Small intestine (tissue), 7 donors: ENCODE measurements around the gene EXT2. TPM values are rescaled to one million over a fixed set of nuclear protein-coding genes. Genes with fewer than 3 reads are reported as not detected.
A peak's percentile ranks its signal among the peaks of the same experiment; 100 is the strongest.

Source experiments
- DNase-seq, 2 donors: peaks; one replicate each; pipeline versions ENCODE4 v3.0.0 to v3.0.0-alpha.2; 2013
- FAIRE-seq: peaks from 2 replicates; lab custom pipeline; 2012; peaks lifted over from hg19 to GRCh38; lab: Jason Lieb, UNC
- H3K27ac ChIP-seq, 3 donors: one replicate each; pipeline ENCODE4 v1.5.1; 2013; ENCODE audit warnings: low read length in 2 of 3, mild to moderate bottlenecking in 2 of 3, control low read depth in 1 of 3, inconsistent platforms in 1 of 3, low read depth in 1 of 3, moderate library complexity in 1 of 3
- H3K27me3 ChIP-seq, 3 donors: one replicate each; pipeline ENCODE4 v1.6.1; 2013; ENCODE audit warnings: low read length in 3 of 3, inconsistent platforms in 1 of 3; ENCODE audit not compliant: control insufficient read depth in 3 of 3, insufficient read depth in 3 of 3
- H3K36me3 ChIP-seq, 3 donors: one replicate each; pipeline ENCODE4 v1.6.1; 2013; ENCODE audit warnings: low read length in 3 of 3, inconsistent platforms in 1 of 3, low read depth in 1 of 3, mild to moderate bottlenecking in 1 of 3, moderate library complexity in 1 of 3; ENCODE audit not compliant: control insufficient read depth in 3 of 3, insufficient read depth in 2 of 3
- H3K4me1 ChIP-seq, 3 donors: one replicate each; pipeline ENCODE4 v1.6.1; 2013; ENCODE audit warnings: low read length in 2 of 3, inconsistent platforms in 1 of 3, low read depth in 1 of 3, mild to moderate bottlenecking in 1 of 3, moderate library complexity in 1 of 3; ENCODE audit not compliant: control insufficient read depth in 3 of 3, insufficient read depth in 2 of 3
- H3K4me3 ChIP-seq, 3 donors: one replicate each; pipeline ENCODE4 v1.5.1; 2013; ENCODE audit warnings: low read length in 3 of 3, control low read depth in 1 of 3, inconsistent platforms in 1 of 3, low read depth in 1 of 3, mild to moderate bottlenecking in 1 of 3, moderate library complexity in 1 of 3
- H3K9me3 ChIP-seq, 2 donors: one replicate each; pipeline ENCODE4 v1.6.1; 2013; ENCODE audit warnings: low read depth in 1 of 2, low read length in 1 of 2; ENCODE audit not compliant: control insufficient read depth in 2 of 2, insufficient read depth in 1 of 2
- WGBS, 3 donors: extraction: QIAGEN DNeasy Blood & Tissue Kit; methylation state at CpG; one replicate each; pipeline ENCODE4 v1.1.7; 2013; 5-methylcytosine and 5-hydroxymethylcytosine counted together
- polyA plus RNA-seq, 4 donors: library from polyadenylated mRNA; stranded (reverse) in 3 of 4; unstranded in 1 of 4; fragments of 200-250 nt in 3 of 4; fragments of 120-200 nt in 1 of 4; gene quantifications; one replicate each; pipeline versions ENCODE4 v1.2.1 to v1.2.3, GENCODE V29; 2013
- donor health status: healthy with polysubstance abuse.
- donor health status: control.
- donor health status: control.
- donor health status: Bipolar disorder and iron deficiency.
- donor health status: healthy.

The EXT2 gene
- polyA plus RNA-seq, 4 donors: 18.6 to 47.1 (median 28.6) TPM

GRCh38 chr11:44275961-44276550 lies 180.6 kb downstream of the EXT2 start:
- FAIRE-seq (no peak), DNase-seq (no peak)
- Histone ChIP-seq H3K4me3 (no peak overlapping the region), H3K27me3 (peaks cover 0 to 2% (median 0%) of the 10 kb centered on the region in 3 donors), H3K9me3 (peaks cover 0 to 2% of the 10 kb centered on the region in 2 donors), H3K36me3 (no peaks in the 10 kb centered on the region), H3K4me1 (no peaks in the 10 kb centered on the region), H3K27ac (no peak overlapping the region)
- 77 to 84% (median 84%) methylated on average over 7 of the region's 7 CpGs for WGBS, 3 donors

- no peaks in the 10 kb centered on the region for H3K36me3 ChIP-seq
- H3K4me3 ChIP-seq: no peak overlapping the region
- H3K27ac ChIP-seq: no peak overlapping the region
- DNase-seq: no peak
- H3K27me3 ChIP-seq: peaks cover 0 to 2% (median 0%) of the 10 kb centered on the region in 3 donors
- no peaks in the 10 kb centered on the region for H3K4me1 ChIP-seq
- 74 to 83% (median 74%) methylated on average over 18 of the region's 18 CpGs for WGBS, 3 donors
- FAIRE-seq: no peak
- peaks cover 0 to 5% of the 10 kb centered on the region in 2 donors for H3K9me3 ChIP-seq
These were observed 182.0 kb downstream of the EXT2 start for GRCh38 chr11:44277196-44278090.

GRCh38 chr11:44279483-44279882 lies 184.0 kb downstream of the EXT2 start:
- Histone ChIP-seq H3K9me3 (peaks cover 0 to 5% of the 10 kb centered on the region in 2 donors), H3K4me3 (no peak overlapping the region), H3K36me3 (no peaks in the 10 kb centered on the region), H3K4me1 (no peaks in the 10 kb centered on the region), H3K27ac (no peak overlapping the region), H3K27me3 (peaks cover 0 to 2% (median 0%) of the 10 kb centered on the region in 3 donors)
- WGBS, 3 donors: 56 to 72% (median 71%) methylated on average over 6 of the region's 6 CpGs
- DNase-seq (no peak), FAIRE-seq (no peak)

- peaks cover 0 to 3% of the 10 kb centered on the region in 2 donors for H3K9me3 ChIP-seq
- H3K27me3 ChIP-seq: peaks cover 0 to 2% (median 0%) of the 10 kb centered on the region in 3 donors
- H3K36me3 ChIP-seq: no peaks in the 10 kb centered on the region
- DNase-seq: no peak
- WGBS, 3 donors: 78 to 87% (median 86%) methylated on average over 7 of the region's 7 CpGs
- no peaks in the 10 kb centered on the region for H3K4me1 ChIP-seq
- H3K27ac ChIP-seq: no peak overlapping the region
- no peak for FAIRE-seq
- H3K4me3 ChIP-seq: no peak overlapping the region
These were observed 184.8 kb downstream of the EXT2 start for GRCh38 chr11:44280257-44280656.

GRCh38 chr11:44281151-44281550 lies 185.7 kb downstream of the EXT2 start:
- no peak overlapping the region for H3K27ac ChIP-seq
- WGBS, 3 donors: 92 to 95% (median 94%) methylated on average over 9 of the region's 9 CpGs
- DNase-seq: no peak
- H3K9me3 ChIP-seq: peaks cover 0 to 3% of the 10 kb centered on the region in 2 donors
- FAIRE-seq: no peak
- H3K36me3 ChIP-seq: no peaks in the 10 kb centered on the region
- H3K27me3 ChIP-seq: peaks cover 0 to 2% (median 0%) of the 10 kb centered on the region in 3 donors
- H3K4me1 ChIP-seq: no peaks in the 10 kb centered on the region
- no peak overlapping the region for H3K4me3 ChIP-seq

GRCh38 chr11:44282620-44283019 lies 187.1 kb downstream of the EXT2 start:
- WGBS, 3 donors: 61 to 77% (median 64%) methylated on average over 5 of the region's 5 CpGs
- no peak for FAIRE-seq
- no peaks in the 10 kb centered on the region for H3K36me3 ChIP-seq
- H3K4me3 ChIP-seq: no peak overlapping the region
- peaks cover 0 to 3% of the 10 kb centered on the region in 2 donors for H3K9me3 ChIP-seq
- H3K27ac ChIP-seq: no peak overlapping the region
- peaks cover 0 to 5% (median 0%) of the 10 kb centered on the region in 3 donors for H3K27me3 ChIP-seq
- H3K4me1 ChIP-seq: no peaks in the 10 kb centered on the region
- peak in 1 of 2 donors; percentile 3 for DNase-seq

- WGBS, 3 donors: 44 to 64% (median 58%) methylated on average over 2 of the region's 2 CpGs
- Histone ChIP-seq H3K9me3 (peaks cover 0 to 3% of the 10 kb centered on the region in 2 donors), H3K4me1 (no peaks in the 10 kb centered on the region), H3K27ac (no peak overlapping the region), H3K27me3 (peaks cover 0 to 3% (median 0%) of the 10 kb centered on the region in 3 donors), H3K4me3 (no peak overlapping the region), H3K36me3 (no peaks in the 10 kb centered on the region)
- DNase-seq (no peak), FAIRE-seq (no peak)
These were observed 190.3 kb downstream of the EXT2 start for GRCh38 chr11:44285756-44286155.

- WGBS, 3 donors: 56 to 58% (median 57%) methylated on average over 10 of the region's 10 CpGs
- H3K36me3 ChIP-seq: no peaks in the 10 kb centered on the region
- peaks cover 0 to 3% of the 10 kb centered on the region in 2 donors for H3K9me3 ChIP-seq
- no peaks in the 10 kb centered on the region for H3K4me1 ChIP-seq
- FAIRE-seq: no peak
- H3K4me3 ChIP-seq: no peak overlapping the region
- peaks cover 0 to 3% (median 0%) of the 10 kb centered on the region in 3 donors for H3K27me3 ChIP-seq
- no peak overlapping the region for H3K27ac ChIP-seq
- DNase-seq: peak; percentile 51 to 63
These were observed 190.9 kb downstream of the EXT2 start for GRCh38 chr11:44286268-44286880.
